NOMO-1 (cell line): ENCODE results near the gene TAC3.
A peak's percentile ranks its signal among the peaks of the same experiment; 100 is the strongest.
"Not testable (repeated sequence)": the region's sequence is repeated elsewhere in the genome, so short reads cannot be mapped to it uniquely, and the experiment has no call there.

ENCODE experiments used
- DNase-seq, 2 experiments: peaks; one replicate each; lab custom pipeline; 2025; ENCODE audit not compliant: unreplicated experiment in 2 of 2; lab: John Stamatoyannopoulos, UW

Gene TAC3

DNA sequence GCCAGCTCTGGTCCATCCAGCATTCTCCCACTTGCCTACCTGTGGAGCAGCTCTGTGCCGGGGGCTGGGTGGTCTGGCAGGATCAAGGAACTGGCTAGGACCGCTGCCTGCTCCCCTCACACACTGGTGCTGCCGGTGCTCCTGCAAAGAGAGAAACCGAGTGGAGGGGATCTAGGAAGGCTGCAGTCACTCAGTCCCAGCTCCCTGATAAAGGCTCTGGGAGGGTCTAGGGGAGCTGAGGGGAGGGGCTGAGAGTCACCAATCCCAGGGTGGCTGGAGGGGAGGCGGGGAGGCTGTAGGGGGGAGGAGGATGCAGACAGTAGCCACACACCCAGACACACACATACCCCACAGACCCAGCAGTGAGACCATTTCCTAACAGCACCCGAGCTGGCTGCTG lies at the start of gene TAC3:
TAC3 (minus strand) TSS at position 182 of the 400 bp plus-strand sequence. CDS start 732 bp downstream, outside the sequence.
- DNase-seq, result no peak

DNA sequence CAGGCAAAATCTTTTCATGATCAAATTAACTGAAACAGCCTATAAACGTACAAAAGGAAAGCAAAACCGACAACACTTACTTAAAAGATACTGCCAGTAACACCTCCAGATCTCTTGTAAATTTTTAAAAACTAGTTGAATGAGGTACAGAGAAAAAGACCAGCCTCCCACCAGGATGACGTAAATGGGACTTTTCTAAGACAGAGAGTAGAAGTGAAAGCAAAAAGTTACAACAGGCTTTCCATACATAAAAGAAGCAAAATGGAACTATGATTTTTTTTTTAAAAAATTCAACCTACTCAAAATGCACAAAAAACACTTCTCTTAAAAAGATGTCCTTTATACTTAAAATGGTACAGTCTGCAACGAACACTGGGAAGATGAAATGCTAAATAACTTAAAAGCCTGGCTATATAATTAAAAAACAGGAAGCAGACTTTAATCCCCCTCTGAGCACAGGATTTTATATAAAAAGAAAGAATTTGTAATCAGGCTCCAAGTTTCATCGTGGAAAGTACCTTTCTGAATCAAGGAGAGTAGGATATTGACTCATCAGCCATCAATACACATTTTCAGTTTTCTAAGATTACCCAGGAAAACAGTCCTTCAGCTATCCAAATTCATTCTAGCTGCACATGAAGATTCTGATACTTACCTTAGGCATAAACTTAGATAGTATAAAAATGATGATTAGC lies 47.8 kb upstream of the TAC3 start:
- DNase-seq, result peak; percentile 31 to 68

DNA sequence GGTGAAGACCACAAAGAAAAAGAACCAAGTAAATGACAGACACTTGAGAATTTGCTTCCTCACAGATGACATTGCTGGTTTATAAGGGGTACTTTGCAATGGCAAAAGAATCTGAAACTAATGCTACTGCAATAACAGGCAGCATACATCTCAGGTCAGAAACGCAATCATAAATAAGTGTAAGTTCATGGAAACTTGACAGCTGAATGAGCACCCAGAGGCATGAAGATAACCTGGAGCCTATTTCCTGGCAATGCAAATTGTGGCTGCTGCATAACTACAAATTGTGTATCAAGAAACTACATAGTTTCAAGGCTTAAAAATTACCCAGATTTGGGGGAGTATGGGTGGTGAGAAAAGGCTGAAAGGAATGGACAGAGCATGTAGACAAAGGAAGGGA lies 42.1 kb upstream of the TAC3 start:
- DNase-seq, result no peak

DNA sequence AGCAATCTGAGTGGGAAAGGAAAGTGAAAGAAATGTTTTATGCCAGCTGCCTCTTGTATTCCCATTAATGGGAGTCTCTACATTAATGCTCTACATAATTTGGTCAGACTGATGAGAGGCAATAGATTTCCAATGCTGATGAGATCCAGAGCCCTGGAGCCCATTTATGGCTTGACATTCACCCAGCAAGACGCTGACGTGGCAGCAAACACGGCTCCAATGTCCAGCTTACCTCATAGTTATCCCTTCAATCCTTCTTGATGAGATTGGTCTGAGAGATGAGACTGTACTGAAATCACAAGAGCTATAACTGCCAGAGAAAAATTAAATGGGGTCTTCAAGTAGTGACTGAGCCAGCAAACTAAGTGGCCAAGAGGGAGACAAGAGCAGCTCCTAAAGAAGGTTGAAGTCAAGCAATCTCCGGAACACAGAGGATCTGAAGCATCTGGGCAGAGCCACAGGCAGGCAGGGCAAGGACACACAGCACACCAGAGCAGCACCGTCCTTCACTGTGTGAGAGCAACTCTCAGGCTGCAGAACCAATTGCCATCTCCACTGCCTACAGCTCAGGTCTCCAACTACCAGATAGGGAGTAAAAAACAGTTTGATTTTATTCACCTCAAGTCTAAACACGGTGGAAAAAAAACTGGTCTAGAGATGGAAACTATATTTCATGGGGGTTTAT lies 40.9 kb upstream of the TAC3 start:
- no peak for DNase-seq

DNA sequence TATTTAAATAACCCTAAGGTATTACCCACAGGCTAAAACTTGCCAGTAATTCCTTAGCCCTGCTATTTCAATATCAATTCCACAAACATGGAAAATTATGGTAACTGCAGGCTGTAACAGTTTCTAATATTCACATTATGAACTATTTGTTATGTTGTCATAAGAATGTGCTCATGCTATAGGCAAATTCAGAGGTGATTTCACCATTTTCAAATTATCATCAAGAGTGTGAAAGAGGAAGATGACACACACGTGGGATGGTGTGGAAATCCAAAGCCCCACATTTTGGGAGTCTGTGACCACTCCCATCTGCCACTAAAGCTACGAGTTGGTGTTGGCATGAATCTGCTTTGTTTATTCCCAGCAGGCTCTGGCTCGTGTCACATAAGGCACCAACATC lies 39.5 kb upstream of the TAC3 start:
- peak; percentile 53 to 82 for DNase-seq

DNA sequence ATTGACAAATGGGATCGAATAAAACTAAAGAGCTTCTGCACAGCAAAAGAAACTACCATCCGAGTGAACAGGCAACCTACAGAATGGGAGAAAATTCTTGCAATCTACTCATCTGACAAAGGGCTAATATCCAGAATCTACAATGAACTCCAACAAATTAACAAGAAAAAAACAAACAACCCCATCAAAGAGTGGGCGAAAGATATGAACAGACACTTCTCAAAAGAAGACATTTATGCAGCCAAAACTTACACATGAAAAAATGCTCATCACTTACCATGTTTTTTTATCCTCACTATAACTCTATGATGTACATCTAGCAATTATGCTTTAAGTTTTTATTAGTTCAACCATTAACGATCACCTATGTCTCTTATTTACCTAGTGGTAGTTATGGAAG lies 37.6 kb upstream of the TAC3 start:
- DNase-seq, result not testable (repeated sequence)

DNA sequence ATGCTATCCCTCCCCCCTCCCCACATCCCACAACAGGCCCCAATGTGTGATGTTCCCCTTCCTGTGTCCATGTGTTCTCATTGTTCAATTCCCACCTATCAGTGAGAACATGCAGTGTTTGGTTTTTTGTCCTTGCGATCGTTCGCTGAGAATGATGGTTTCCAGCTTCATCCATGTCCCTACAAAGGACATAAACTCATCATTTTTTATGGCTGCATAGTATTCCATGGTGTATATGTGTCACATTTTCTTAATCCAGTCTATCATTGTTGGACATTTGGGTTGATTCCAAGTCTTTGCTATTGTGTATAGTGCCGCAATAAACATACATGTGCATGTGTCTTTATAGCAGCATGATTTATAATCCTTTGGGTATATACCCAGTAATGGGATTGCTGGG lies 36.8 kb upstream of the TAC3 start:
- DNase-seq, result not testable (repeated sequence)

DNA sequence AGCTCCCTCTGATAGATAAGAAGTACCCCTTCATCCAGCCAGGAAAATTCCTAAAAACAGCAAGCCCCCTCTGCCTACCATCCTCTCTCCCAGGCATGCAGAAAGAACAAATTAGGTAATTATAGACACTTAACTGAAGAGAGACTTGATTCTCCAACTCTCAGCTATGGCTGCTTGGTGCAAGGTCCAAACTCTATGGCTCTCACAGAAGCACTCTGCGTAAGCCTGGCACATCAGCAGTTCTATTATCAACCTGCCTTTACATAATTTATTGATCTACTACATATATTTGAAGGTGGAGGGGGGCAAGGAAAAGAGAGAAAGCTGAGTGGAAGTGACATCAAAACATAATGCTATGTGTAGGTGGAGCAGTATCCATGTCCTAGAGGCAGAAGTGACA lies 34.7 kb upstream of the TAC3 start:
- no peak for DNase-seq

DNA sequence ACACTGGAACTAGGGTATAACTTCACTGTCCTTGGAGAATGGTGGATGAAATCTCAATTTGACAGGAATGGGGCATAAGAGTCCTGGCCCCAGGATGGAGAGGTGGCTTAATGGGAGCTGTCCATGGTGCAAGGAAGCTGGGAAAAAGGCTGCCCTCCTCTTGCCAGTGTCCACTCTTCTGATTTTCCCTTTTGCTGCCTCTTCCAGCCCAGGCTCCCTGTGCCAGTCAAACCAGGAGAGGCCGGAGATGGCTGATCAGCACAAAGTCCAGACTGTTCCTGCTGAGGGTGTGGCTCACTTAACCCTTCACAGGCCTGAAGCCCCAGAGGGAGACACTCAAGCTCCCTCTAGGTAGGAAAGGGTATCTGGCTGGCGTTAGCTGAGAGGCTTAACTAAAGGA lies 33.6 kb upstream of the TAC3 start, which contains the start of gene MYO1A:
MYO1A (minus strand) TSS at position 240 of the 400 bp plus-strand sequence. CDS start 1,806 bp downstream, outside the sequence.
- no peak for DNase-seq

DNA sequence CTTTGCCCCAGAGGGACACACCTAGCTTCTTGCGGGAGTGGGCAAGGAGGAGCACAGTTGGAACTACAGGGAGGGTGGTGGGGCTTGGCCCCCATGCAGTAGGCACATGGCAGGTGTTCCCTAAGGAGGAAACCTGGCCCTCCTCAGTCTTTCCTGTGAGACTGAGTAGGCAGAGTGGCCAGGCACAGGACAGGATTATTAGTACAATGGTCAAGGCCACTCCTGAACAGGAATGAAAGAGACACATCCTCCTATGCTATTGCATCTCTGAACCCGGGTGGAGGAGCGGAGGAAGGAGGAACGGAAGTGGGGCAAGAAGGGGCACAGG lies 32.8 kb upstream of the TAC3 start:
- DNase-seq, result no peak

DNA sequence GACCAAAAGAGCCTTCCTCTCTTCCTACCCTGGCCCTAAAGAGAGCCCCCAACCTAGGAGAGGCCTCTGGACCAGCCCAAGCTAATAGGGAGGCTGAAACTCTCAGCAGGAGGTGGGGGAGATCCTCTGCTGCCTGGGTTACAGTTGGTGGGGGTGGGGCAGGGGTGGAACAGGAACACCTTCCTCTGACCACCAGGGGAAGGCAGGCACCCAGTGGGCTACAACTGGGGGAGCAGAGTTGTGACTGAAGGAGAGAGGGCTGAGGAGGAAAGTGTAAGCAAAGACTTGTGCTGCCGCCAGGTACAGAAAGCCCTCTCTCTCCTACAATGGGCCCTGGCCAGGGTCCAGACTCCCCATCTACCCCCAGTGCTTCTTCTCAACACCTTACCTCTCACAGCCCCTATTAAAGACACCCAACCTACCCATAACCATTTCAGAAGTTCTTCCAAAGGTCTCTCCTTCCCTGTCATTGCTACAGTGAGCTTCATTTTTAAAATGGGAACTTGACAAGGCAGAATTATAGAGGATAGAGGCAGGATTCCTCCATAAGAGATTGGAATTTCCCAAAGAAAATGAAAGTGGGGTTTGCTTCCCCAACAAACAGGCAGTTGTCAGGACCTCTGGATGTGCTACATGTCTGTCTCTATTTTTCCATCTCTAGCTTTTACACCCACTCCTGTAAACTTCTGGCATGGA lies 32.2 kb upstream of the TAC3 start:
- DNase-seq, result no peak

DNA sequence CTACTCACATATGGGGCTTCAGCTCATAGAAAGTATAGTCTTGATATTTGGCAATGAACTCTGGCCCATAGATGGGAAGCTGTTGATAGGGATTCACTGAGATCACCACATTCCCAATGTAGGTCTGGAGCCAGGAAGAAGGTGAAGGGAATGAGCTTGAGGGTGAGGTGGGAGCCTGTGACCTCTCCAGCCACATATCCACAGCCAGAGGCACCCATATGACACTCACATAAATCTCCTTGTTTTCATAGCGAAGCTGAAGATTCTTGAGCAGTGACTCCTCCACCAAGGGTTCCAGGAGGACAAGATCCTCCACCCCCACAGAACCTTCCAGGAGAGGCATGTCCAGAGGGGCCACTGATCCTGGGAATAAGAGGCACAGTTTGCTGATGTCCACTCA lies 31.7 kb upstream of the TAC3 start:
- no peak for DNase-seq

DNA sequence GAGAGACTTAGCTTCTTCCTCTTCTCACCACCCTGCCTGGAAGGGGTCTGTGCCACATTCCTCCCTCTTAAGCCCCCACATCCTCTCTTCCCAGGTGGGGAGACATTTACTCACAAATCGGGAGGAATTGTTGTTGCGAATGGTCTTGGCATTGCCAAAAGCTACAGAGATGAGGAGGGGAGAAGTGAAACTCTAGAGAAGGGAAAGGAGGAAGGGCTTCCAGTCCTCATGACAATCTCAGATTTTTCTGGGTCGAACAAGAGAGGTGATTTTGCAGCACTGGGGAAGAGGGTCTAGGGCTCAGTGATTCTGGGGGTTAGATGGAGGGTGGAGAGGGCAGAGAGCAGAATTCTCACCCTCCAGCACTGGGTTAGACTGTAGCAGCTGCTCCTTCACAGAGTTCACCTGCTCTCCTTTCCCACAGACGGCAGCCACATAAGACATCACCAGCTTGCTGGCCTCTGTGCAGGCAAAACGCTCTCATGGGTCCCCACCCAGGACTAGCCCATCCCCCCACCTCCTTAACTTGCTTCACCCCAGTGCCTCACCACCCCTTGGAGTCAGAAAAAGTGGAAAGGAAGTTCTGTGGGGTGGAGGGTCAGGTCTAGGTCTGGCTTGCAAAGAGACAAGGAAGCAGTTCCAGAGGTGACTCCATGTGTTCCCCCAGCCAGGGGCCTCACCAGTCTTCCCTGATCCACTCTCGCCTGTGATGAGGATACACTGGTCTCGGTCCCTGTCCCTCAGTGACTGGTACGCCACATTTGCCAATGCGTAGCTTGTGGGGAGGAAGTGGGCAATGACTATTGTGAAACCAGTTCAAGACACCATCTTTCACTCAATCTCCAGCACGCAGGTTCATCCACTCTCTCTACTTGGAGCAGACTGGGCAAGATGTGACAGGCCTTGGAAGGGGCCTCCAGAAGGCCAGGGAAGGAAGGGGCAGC lies 30.9 kb upstream of the TAC3 start:
- DNase-seq, result peak; percentile 64 to 79

DNA sequence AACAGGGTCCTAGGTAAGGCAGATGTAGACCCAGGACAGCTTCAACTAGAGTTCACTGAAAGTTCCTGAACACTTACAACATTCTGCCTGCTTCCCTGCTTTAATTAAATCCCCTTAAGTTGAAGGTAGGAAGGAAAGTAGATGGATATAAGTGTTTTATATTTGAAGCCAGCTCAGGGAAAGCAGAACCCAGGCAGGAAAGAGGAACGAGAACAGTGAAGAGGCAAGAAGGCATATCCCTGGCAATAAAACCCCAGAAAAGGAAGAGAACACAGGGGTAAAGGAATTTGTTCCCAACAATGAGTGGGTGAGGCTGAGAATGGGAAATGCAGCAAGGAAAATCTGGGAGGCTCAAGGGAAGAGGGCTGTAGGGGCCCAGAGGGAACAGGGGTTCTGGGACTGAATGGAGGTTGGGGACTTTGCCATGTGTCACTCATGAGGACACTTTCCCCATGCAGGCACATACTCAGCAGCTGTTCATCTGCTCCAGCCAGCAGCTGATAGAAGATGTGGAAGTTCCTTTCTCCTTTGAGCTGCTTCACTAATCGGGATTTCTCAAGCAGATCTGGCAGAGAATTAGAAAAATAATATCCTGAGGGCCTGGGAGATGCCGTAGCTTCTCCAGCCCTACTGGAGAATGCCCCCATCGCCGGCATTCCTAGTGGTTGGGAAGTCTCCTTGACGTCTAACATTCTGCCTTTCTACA lies 29.9 kb upstream of the TAC3 start:
- DNase-seq, result no peak

DNA sequence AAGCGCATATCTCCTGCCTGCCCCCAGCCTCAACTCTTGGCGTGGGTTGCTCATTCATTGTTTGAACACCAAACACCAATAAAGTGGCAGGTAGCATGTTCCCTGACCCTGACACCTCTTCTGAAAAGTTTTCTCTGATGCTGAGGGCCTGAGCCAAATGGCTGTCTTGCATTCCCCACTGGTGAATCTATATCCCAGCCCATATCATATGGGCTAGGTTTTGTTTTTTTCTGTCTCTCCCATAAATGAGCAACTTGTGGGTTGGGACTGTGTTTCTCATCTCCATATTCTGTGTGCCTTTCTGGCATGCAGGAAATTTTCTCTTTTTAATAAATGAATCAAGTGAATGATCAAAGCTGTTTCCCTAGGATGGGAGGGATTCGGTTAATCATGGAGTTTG lies 28.6 kb upstream of the TAC3 start:
- DNase-seq, result no peak

DNA sequence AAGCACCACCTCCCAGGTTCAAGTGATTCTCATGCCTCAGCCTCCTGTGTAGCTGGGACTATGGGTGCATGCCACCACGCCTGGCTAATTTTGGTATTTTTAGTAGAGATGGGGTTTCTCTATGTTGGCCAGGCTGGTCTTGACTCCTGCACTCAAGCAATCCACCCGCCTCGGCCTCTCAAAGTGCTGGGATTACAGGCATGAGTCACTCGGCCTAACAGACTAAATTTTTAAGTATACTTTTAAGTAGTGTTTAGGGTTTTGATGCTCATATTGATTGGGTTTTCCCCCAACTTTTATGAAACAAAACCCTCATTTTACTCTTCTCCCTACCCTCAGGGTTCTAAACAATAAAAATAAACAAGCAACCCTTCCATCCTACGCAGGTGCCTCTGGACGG lies 28.1 kb upstream of the TAC3 start:
- no peak for DNase-seq

DNA sequence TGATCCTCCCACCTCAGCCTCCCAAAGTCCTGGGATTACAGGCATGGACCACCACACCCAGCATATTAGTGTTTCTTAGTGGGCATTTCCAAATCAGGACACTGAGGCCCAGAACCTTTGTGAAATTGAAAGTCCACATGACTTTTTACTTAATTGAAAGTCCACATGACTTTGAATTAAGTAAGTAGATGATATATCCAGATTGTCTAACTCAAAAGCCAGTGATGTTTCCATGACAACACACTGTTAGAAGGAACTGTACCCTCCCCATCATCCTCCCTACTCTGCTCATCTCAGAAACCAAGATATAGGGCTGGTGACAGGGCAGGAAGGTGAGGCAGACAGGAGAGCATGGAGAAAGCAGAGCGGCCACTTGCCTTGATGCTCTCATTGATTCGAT lies 26.4 kb upstream of the TAC3 start:
- no peak for DNase-seq

DNA sequence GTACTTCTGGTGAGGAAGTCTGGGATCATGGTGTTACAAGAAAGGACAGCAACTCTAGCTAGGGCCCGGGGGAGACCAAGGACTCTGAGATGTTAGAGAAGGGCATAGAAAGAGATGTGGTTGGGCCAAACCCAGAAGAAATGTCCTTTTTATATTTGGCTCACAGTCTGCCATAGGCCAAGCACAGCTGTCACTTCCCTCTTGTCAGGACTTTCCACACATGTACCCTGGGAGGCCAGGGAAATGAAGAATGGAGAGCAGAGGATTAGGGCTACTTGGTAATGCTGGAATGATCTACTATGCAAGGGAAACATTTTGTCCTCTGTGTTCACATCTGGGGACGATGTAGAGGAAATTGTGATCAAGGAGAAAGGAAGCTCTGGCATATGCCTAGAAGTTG lies 24.4 kb upstream of the TAC3 start:
- no peak for DNase-seq

DNA sequence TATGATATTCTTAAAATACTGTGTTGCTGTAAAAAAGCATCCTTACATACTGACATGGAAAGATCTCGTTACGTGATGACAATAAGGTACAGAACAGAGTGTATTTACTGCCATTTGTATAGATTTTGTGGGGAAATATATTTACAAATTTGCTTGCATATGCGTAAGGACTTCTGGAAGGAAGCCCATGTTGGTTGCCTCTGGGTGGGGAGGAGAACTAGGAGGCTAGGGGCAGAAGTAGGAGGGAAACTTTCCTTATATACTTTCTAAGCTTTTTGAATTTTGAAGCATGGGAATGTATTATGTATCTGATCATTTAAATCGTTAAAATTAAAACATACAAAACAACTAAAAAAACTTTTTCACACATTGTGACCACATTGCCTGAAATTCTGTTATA lies 23.9 kb upstream of the TAC3 start:
- no peak for DNase-seq
